GM12878 (cell line): ENCODE measurements around the gene LBR.

Source experiments
- CTCF ChIP-seq, 3 experiments: IDR thresholded peaks in 2 of 3; conservative IDR thresholded peaks in 1 of 3; 2 replicates each; pipeline ENCODE4 v1.5.1; 2011; ENCODE audit warnings: low read depth in 3 of 3, low read length in 3 of 3, mild to moderate bottlenecking in 3 of 3, control low read depth in 2 of 3, moderate library complexity in 2 of 3, inconsistent platforms in 1 of 3, mixed read lengths in 1 of 3; ENCODE audit not compliant: control insufficient read depth in 2 of 3, insufficient read depth in 1 of 3; ENCODE audit errors: extremely low read depth in 1 of 3
- FOXM1 ChIP-seq: IDR thresholded peaks from 2 replicates; pipeline ENCODE4 v1.6.1; 2012; ENCODE audit warnings: low read depth, mild to moderate bottlenecking, inconsistent platforms, low read length, moderate library complexity
- HCFC1 ChIP-seq: fragments of 150-350 bp; IDR thresholded peaks from 2 replicates; pipeline ENCODE4 v1.6.1; 2014; ENCODE audit warnings: low read length
- NFXL1 ChIP-seq: fragments of 450-650 bp; IDR thresholded peaks from 2 replicates; pipeline ENCODE4 v1.6.1; 2017; ENCODE audit warnings: antibody characterized with exemption, mild to moderate bottlenecking, borderline replicate concordance

DNA sequence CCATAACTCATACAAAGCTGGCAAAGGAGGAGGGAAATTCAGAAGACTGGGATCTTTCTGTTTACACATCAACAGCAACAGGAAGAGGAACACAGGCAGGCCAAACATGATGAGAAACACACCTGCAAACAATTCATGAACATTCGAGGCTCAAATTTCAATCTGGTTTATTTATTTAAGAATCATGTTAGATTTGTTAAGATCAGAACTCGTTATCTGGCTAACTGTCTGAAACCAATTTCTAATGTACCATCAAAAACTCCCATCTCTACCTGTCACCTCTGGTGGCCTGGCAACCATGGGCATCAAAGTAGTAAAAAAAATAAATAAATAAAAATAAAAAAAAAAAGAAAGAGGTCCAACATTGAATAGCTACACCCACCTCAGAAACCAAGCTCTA, 9.8 kb downstream of the LBR start:
- TF ChIP-seq NFXL1 (no peak), FOXM1 (no peak), HCFC1 (no peak), CTCF (IDR thresholded peaks at IDR 0.05 in 2 of 3, conservative IDR thresholded peaks at IDR 0.05 in 1 of 3; ENCODE audit: control insufficient read depth in 2 of 3, extremely low read depth in 1 of 3, insufficient read depth in 1 of 3, low read depth in 3 of 3, low read length in 3 of 3) (no peak)
